Adrenal gland (tissue), 5 donors: ENCODE measurements around the gene CLCN5.

ENCODE experiments used
- POLR2A ChIP-seq, 2 donors: fragments of 450-650 bp; IDR thresholded peaks; one replicate each; pipeline ENCODE4 v1.6.1; 2017; ENCODE audit warnings: antibody characterized with exemption in 2 of 2, mild to moderate bottlenecking in 2 of 2, moderate library complexity in 1 of 2
- TF ChIP-seq, protein P1 (sequence below), 6 experiments: fragments of 450-650 bp in 4 of 6; fragments of 200-600 bp in 2 of 6; sonication (generic) in 1 of 6; IDR thresholded peaks; 1 replicate in 5 of 6; 2 replicates in 1 of 6; pipeline versions ENCODE4 v1.5.1 to v1.8.0; 2016 to 2021; ENCODE audit warnings: antibody characterized with exemption in 6 of 6, mild to moderate bottlenecking in 2 of 6, moderate library complexity in 1 of 6
- donor health status: DM: no; HTN: no; CAD: no.

DNA sequence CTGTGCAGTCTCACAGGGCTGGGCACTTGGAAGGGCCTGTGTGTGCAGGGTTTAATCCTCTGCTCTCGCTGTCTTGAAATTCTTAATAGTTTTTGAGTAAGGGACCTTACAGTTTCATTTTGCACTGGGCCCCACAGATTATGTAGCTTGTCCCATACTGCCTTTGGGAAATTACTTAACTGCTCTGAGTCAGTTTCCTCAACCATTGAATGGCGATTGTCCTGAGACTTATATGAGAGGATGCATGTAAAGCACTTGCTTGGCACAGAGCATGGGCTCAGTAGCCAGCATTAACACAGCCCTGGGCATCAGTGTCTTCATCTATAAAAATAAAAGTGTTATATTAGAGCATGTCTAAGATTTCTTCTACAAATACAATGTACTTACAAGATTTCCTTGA lies 55.8 kb downstream of the CLCN5 start:
- TF ChIP-seq, protein P1, sequence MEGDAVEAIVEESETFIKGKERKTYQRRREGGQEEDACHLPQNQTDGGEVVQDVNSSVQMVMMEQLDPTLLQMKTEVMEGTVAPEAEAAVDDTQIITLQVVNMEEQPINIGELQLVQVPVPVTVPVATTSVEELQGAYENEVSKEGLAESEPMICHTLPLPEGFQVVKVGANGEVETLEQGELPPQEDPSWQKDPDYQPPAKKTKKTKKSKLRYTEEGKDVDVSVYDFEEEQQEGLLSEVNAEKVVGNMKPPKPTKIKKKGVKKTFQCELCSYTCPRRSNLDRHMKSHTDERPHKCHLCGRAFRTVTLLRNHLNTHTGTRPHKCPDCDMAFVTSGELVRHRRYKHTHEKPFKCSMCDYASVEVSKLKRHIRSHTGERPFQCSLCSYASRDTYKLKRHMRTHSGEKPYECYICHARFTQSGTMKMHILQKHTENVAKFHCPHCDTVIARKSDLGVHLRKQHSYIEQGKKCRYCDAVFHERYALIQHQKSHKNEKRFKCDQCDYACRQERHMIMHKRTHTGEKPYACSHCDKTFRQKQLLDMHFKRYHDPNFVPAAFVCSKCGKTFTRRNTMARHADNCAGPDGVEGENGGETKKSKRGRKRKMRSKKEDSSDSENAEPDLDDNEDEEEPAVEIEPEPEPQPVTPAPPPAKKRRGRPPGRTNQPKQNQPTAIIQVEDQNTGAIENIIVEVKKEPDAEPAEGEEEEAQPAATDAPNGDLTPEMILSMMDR (IDR thresholded peaks at IDR 0.05), result no peak
- TF ChIP-seq POLR2A (IDR thresholded peaks at IDR 0.05), result no peak
